Osteocyte (in vitro differentiated cells): ENCODE measurements around the gene RNU7-1. TPM values are rescaled to one million over a fixed set of nuclear protein-coding genes. Genes with fewer than 3 reads are reported as not detected.

Experiments
- DNase-seq: peaks from one replicate; pipeline ENCODE4 v3.0.0; 2021; ENCODE audit warnings: mixed read lengths; ENCODE audit not compliant: unreplicated experiment; ENCODE audit errors: extremely low spot score
- H3K27ac Mint-ChIP-seq: one replicate; pipeline ENCODE4 v1.8.0; 2021; ENCODE audit warnings: mild to moderate bottlenecking, mixed read lengths; ENCODE audit not compliant: unreplicated experiment
- H3K27me3 Mint-ChIP-seq: one replicate; pipeline ENCODE4 v1.8.0; 2021; ENCODE audit warnings: mixed read lengths; ENCODE audit not compliant: unreplicated experiment
- H3K36me3 Mint-ChIP-seq: one replicate; pipeline ENCODE4 v1.8.0; 2021; ENCODE audit warnings: mixed read lengths; ENCODE audit not compliant: unreplicated experiment
- H3K4me1 Mint-ChIP-seq: one replicate; pipeline ENCODE4 v1.8.0; 2021; ENCODE audit warnings: mixed read lengths; ENCODE audit not compliant: unreplicated experiment
- H3K4me3 Mint-ChIP-seq: one replicate; pipeline ENCODE4 v1.8.0; 2021; ENCODE audit warnings: mild to moderate bottlenecking, moderate library complexity, mixed read lengths; ENCODE audit not compliant: unreplicated experiment
- H3K9me3 Mint-ChIP-seq: one replicate; pipeline ENCODE4 v1.8.0; 2021; ENCODE audit warnings: mixed read lengths; ENCODE audit not compliant: unreplicated experiment
- CTCF ChIP-seq: fragments of 200-600 bp; sonication (generic); IDR thresholded peaks from 2 replicates; pipeline ENCODE4 v1.5.0; 2021; ENCODE audit warnings: antibody characterized with exemption, mild to moderate bottlenecking, moderate library complexity
- long read RNA-seq: library from polyadenylated mRNA; unstranded; transcript quantifications from one replicate; pipeline ENCODE4 v2.0.0, GENCODE V29; 2021
- total RNA-seq: library from RNA; stranded (reverse); gene quantifications from 2 replicates; pipeline ENCODE4 v1.2.1, GENCODE V29; 2021

RNU7-1 gene
- not detected in 2 replicates for total RNA-seq
- long read RNA-seq, result 0 reads

- no peaks in the 10 kb centered on the region for H3K27me3 Mint-ChIP-seq
- peaks cover 13% of the 10 kb centered on the region for H3K36me3 Mint-ChIP-seq
- H3K27ac Mint-ChIP-seq, result peak within 1 kb of the TSS; percentile 99
- DNase-seq, result no peak
- peak within 1 kb of the TSS; percentile 94 for H3K4me3 Mint-ChIP-seq
- TF ChIP-seq CTCF, result no peak
- H3K4me1 Mint-ChIP-seq, result peaks cover 37% of the 10 kb centered on the region
- H3K9me3 Mint-ChIP-seq, result no peaks in the 10 kb centered on the region
These were observed at the start of gene RNU7-1, which contains the start of gene C12orf57 for GRCh38 chr12:6943722-6944380. RNU7-1 (plus strand) TSS chr12:6943816. C12orf57 (plus strand) TSS chr12:6944022; CDS start chr12:6944122, 100 bp downstream.

GRCh38 chr12:6894321-6894720 is 49.3 kb upstream of the RNU7-1 start:
- TF ChIP-seq CTCF, result no peak
- Mint-ChIP-seq H3K4me1 (peaks cover 27% of the 10 kb centered on the region), H3K9me3 (no peaks in the 10 kb centered on the region), H3K27me3 (no peaks in the 10 kb centered on the region), H3K27ac (no peak overlapping the region), H3K36me3 (no peaks in the 10 kb centered on the region), H3K4me3 (no peak overlapping the region)
- no peak for DNase-seq

GRCh38 chr12:6896846-6897435 is 46.7 kb upstream of the RNU7-1 start:
- Mint-ChIP-seq H3K36me3 (no peaks in the 10 kb centered on the region), H3K27ac (peak overlapping the region; percentile 75), H3K4me1 (peaks cover 15% of the 10 kb centered on the region), H3K9me3 (no peaks in the 10 kb centered on the region), H3K27me3 (no peaks in the 10 kb centered on the region), H3K4me3 (no peak overlapping the region)
- DNase-seq, result no peak
- TF ChIP-seq CTCF, result no peak

GRCh38 chr12:6899427-6899826 is 44.2 kb upstream of the RNU7-1 start:
- no peak overlapping the region for H3K27ac Mint-ChIP-seq
- DNase-seq, result no peak
- H3K9me3 Mint-ChIP-seq, result no peaks in the 10 kb centered on the region
- TF ChIP-seq CTCF, result no peak
- H3K36me3 Mint-ChIP-seq, result no peaks in the 10 kb centered on the region
- H3K27me3 Mint-ChIP-seq, result no peaks in the 10 kb centered on the region
- no peak overlapping the region for H3K4me3 Mint-ChIP-seq
- H3K4me1 Mint-ChIP-seq, result peaks cover 13% of the 10 kb centered on the region

- Mint-ChIP-seq H3K4me1 (peaks cover 13% of the 10 kb centered on the region), H3K36me3 (no peaks in the 10 kb centered on the region), H3K27me3 (no peaks in the 10 kb centered on the region), H3K27ac (no peak overlapping the region), H3K9me3 (no peaks in the 10 kb centered on the region), H3K4me3 (no peak overlapping the region)
- DNase-seq, result no peak
- no peak for TF ChIP-seq CTCF
These were observed 43.6 kb upstream of the RNU7-1 start for GRCh38 chr12:6899837-6900519.
